Endothelial cell of umbilical vein (primary cell): ENCODE data around the gene UGCG. TPM values are rescaled to one million over a fixed set of nuclear protein-coding genes. Genes with fewer than 3 reads are reported as not detected.

Experiments used
- BruUV-seq: library from RNA; stranded (reverse); fragments of 400-500 nt; replicated peaks from 2 replicates; lab custom pipeline; 2021; lab: Mats Ljungman, UMichigan
- CTCF ChIA-PET: fragments of 300-600, 350-600 bp; sonication (Branson Sonifier 250); formaldehyde crosslinking; loops from one replicate; lab custom pipeline; 2021; ENCODE audit warnings: antibody characterized with exemption, inconsistent platforms; lab: Charles Lee
- POLR2A ChIA-PET: fragments of 300-600, 350-600 bp; sonication (Branson Sonifier 250); formaldehyde crosslinking; loops from one replicate; lab custom pipeline; 2021; ENCODE audit warnings: antibody characterized with exemption, inconsistent platforms; lab: Charles Lee
- DNase-seq: peaks from one replicate; pipeline ENCODE4 v3.0.0-alpha.2; 2011; ENCODE audit warnings: low read depth, low spot score
- FAIRE-seq: peaks from 2 replicates; lab custom pipeline; 2011; peaks lifted over from hg19 to GRCh38; lab: Jason Lieb, UNC
- H2AFZ ChIP-seq: 2 replicates; pipeline ENCODE4 v1.6.0; 2012; ENCODE audit warnings: low read depth, low read length, control low read depth, inconsistent platforms
- H3K27ac ChIP-seq: 2 replicates; pipeline ENCODE4 v1.5.1; 2011; ENCODE audit warnings: low read depth, mild to moderate bottlenecking, control low read depth, low read length, moderate library complexity; ENCODE audit not compliant: insufficient read depth
- H3K27me3 ChIP-seq, 2 experiments: 2 replicates each; pipeline versions ENCODE4 v1.6.0 to v1.6.1; 2011; ENCODE audit warnings: low read length in 2 of 2, mixed read lengths in 1 of 2; ENCODE audit not compliant: control insufficient read depth in 2 of 2, insufficient read depth in 2 of 2
- H3K36me3 ChIP-seq, 2 experiments: 2 replicates in 1 of 2; 3 replicates in 1 of 2; pipeline ENCODE4 v1.5.1; 2011; ENCODE audit warnings: low read length in 2 of 2, mild to moderate bottlenecking in 1 of 2, moderate library complexity in 1 of 2; ENCODE audit not compliant: control insufficient read depth in 2 of 2, insufficient read depth in 2 of 2; ENCODE audit errors: extremely low read depth in 1 of 2
- H3K4me1 ChIP-seq: 3 replicates; pipeline ENCODE4 v1.5.1; 2011; ENCODE audit warnings: mild to moderate bottlenecking, low read length; ENCODE audit not compliant: control insufficient read depth, insufficient read depth; ENCODE audit errors: extremely low read depth
- H3K4me2 ChIP-seq: 2 replicates; pipeline ENCODE4 v1.6.1; 2011; ENCODE audit warnings: low read length, control low read depth, mixed read lengths; ENCODE audit not compliant: insufficient read depth
- H3K4me3 ChIP-seq, 3 experiments: fragments of 200-600 bp in 1 of 3; sonication (generic), shearing (Covaris generic) in 1 of 3; replicated peaks in 1 of 3; 2 replicates each; pipeline ENCODE4 v1.5.1; 2011 to 2016; ENCODE audit warnings: control low read depth in 3 of 3, low read length in 3 of 3, mild to moderate bottlenecking in 2 of 3, inconsistent platforms in 1 of 3, low read depth in 1 of 3, moderate library complexity in 1 of 3; ENCODE audit not compliant: insufficient read depth in 1 of 3
- H3K79me2 ChIP-seq: 2 replicates; pipeline ENCODE4 v1.6.0; 2012; ENCODE audit warnings: low read length, inconsistent platforms; ENCODE audit not compliant: control insufficient read depth, insufficient read depth
- H3K9ac ChIP-seq: replicated peaks from 2 replicates; pipeline ENCODE3; 2011; ENCODE audit warnings: low read length, control low read depth; ENCODE audit not compliant: insufficient read depth; ENCODE audit errors: extremely low read depth
- H3K9me1 ChIP-seq: replicated peaks from 3 replicates; pipeline ENCODE4 v1.6.0; 2011; ENCODE audit warnings: mild to moderate bottlenecking, low read length; ENCODE audit not compliant: control insufficient read depth, insufficient read depth; ENCODE audit errors: extremely low read depth
- H3K9me3 ChIP-seq: replicated peaks from 2 replicates; pipeline ENCODE4 v1.5.1; 2012; ENCODE audit warnings: low read length, inconsistent platforms; ENCODE audit not compliant: control insufficient read depth, insufficient read depth
- H4K20me1 ChIP-seq: replicated peaks from 2 replicates; pipeline ENCODE3; 2011; ENCODE audit warnings: mild to moderate bottlenecking, low read length; ENCODE audit not compliant: control insufficient read depth, insufficient read depth; ENCODE audit errors: extremely low read depth
- CTCF ChIP-seq, 2 donors: IDR thresholded peaks; 1 replicate in 1 of 2; 2 replicates in 1 of 2; pipeline ENCODE4 v1.5.1; 2011; ENCODE audit warnings: low read length in 2 of 2, mild to moderate bottlenecking in 2 of 2, moderate library complexity in 2 of 2, control low read depth in 1 of 2, inconsistent platforms in 1 of 2, low read depth in 1 of 2; ENCODE audit not compliant: insufficient read depth in 1 of 2; ENCODE audit errors: extremely low read depth in 1 of 2
- EZH2 ChIP-seq: IDR thresholded peaks from 2 replicates; pipeline ENCODE4 v1.6.1; 2012; ENCODE audit warnings: borderline replicate concordance, low read depth, mild to moderate bottlenecking, moderate library complexity, low read length, inconsistent platforms; ENCODE audit not compliant: severe bottlenecking
- FOS ChIP-seq: IDR thresholded peaks from 2 replicates; pipeline ENCODE4 v1.6.1; 2011; ENCODE audit warnings: mild to moderate bottlenecking, low read length, moderate library complexity, borderline replicate concordance; ENCODE audit not compliant: insufficient read depth
- GATA2 ChIP-seq: IDR thresholded peaks from 2 replicates; pipeline ENCODE4 v1.7.0; 2011; ENCODE audit warnings: low read depth, mild to moderate bottlenecking, moderate library complexity, mixed read lengths, low read length; ENCODE audit not compliant: insufficient read length, insufficient read depth
- JUN ChIP-seq: IDR thresholded peaks from 2 replicates; pipeline ENCODE4 v1.6.1; 2011; ENCODE audit warnings: borderline replicate concordance, low read depth; ENCODE audit not compliant: insufficient read length, insufficient read depth
- MAX ChIP-seq: IDR thresholded peaks from 2 replicates; pipeline ENCODE4 v1.6.1; 2011; ENCODE audit not compliant: insufficient read depth, insufficient read length
- MYC ChIP-seq: IDR thresholded peaks from one replicate; pipeline ENCODE4 v1.6.1; 2011; ENCODE audit warnings: mild to moderate bottlenecking, low read depth, low read length
- POLR2A ChIP-seq: IDR thresholded peaks from 2 replicates; pipeline ENCODE4 v1.6.1; 2012; ENCODE audit warnings: low read depth, mild to moderate bottlenecking, control low read depth, low read length
- POLR2AphosphoS5 ChIP-seq: IDR thresholded peaks from 2 replicates; pipeline ENCODE4 v1.6.1; 2012; ENCODE audit warnings: low read depth, mild to moderate bottlenecking, control low read depth, low read length, moderate library complexity; ENCODE audit not compliant: insufficient read depth
- dilution Hi-C: fragments of 300-500 bp; cut with MboI; formaldehyde crosslinking; loops from one replicate; pipeline ENCODE4 v1.15.0; 2019; ENCODE audit warnings: low sequenced_read_pairs; ENCODE audit not compliant: extremely low pct_ligation_motif_present
- intact Hi-C: fragments of 100-400 bp; cut with micrococcal nuclease; formaldehyde crosslinking; loops from one replicate; pipeline ENCODE4 v1.10.0; 2022
- polyA plus RNA-seq, 4 experiments: library from polyadenylated mRNA; depleted of rRNA in 3 of 4; stranded (reverse) in 3 of 4; unstranded in 1 of 4; fragments of >200 nt; gene quantifications; 2 replicates each; pipeline versions ENCODE4 v1.2.1 to v1.2.3, GENCODE V29; 2011 to 2012; ENCODE audit warnings: missing spikeins in 1 of 4
- total RNA-seq: library from RNA; stranded (reverse); gene quantifications from 2 replicates; pipeline ENCODE4 v1.2.3, GENCODE V29; 2021

The UGCG gene
- total and polyA plus RNA-seq, 2 donors (not counting 3 experiments of a cell fraction or from before 2014, with no cell fraction given) = 28.5 to 38.5 TPM

- dilution Hi-C loops (no loop called here), intact Hi-C loops (no loop called here)
- no peaks in the 10 kb centered on the region for H3K9me3 ChIP-seq
- no peaks in the 10 kb centered on the region for H3K27me3 ChIP-seq
- H3K4me1 ChIP-seq = peaks cover 7% of the 10 kb centered on the region
- FAIRE-seq (peak; percentile 73), DNase-seq (no peak)
- no peaks in the 10 kb centered on the region for H4K20me1 ChIP-seq
- ChIA-PET CTCF (no interaction called here), POLR2A (no interaction called here)
- TF ChIP-seq MAX (no peak), JUN (no peak), MYC (no peak), CTCF (IDR thresholded peaks at IDR 0.05; ENCODE audit: extremely low read depth in 1 of 2, insufficient read depth in 1 of 2, low read depth in 1 of 2, low read length in 2 of 2) (no peak), POLR2AphosphoS5 (no peak), EZH2 (no peak), GATA2 (no peak), FOS (no peak), POLR2A (no peak)
- no peak overlapping the region for H3K9ac ChIP-seq
- no peaks in the 10 kb centered on the region for H3K36me3 ChIP-seq
- H2AFZ ChIP-seq = peak overlapping the region; percentile 54
- H3K9me1 ChIP-seq = no peaks in the 10 kb centered on the region
- no peak overlapping the region for H3K4me3 ChIP-seq
- H3K79me2 ChIP-seq = no peaks in the 10 kb centered on the region
- H3K4me2 ChIP-seq = no peak overlapping the region
- BruUV-seq = no TSS peak
- H3K27ac ChIP-seq = no peak overlapping the region
Observed at GRCh38 chr9:111965566-111966019, 69.0 kb downstream of the UGCG start.
